Measurements from ENCODE around the gene KIF21A. TPM values are rescaled to one million over a fixed set of nuclear protein-coding genes. Genes with fewer than 3 reads are reported as not detected.

The KIF21A gene
- total RNA-seq, 4 donors from 2014 or later = 22.5 to 65.5 (median 33.5) TPM

- ATAC-seq (ENCODE audit: low FRiP score) (no peak), DNase-seq (ENCODE audit: low spot score) (no peak)
- no peak for TF ChIP-seq CTCF (IDR thresholded peaks at IDR 0.05)
Measured at GRCh38 chr12:39372929-39373328, 70.0 kb downstream of the KIF21A start.

- DNase-seq (ENCODE audit: low spot score) = no peak
- TF ChIP-seq CTCF (IDR thresholded peaks at IDR 0.05) = no peak
- ATAC-seq (ENCODE audit: low FRiP score) = no peak
Measured at GRCh38 chr12:39372204-39372925, 70.6 kb downstream of the KIF21A start.

GRCh38 chr12:39369756-39370155, 73.2 kb downstream of the KIF21A start:
- DNase-seq (ENCODE audit: low spot score) (no peak), ATAC-seq (ENCODE audit: low FRiP score) (no peak)
- TF ChIP-seq CTCF (IDR thresholded peaks at IDR 0.05) = no peak

- ATAC-seq (ENCODE audit: low FRiP score) = no peak
- TF ChIP-seq CTCF (IDR thresholded peaks at IDR 0.05) = no peak
- DNase-seq (ENCODE audit: low spot score) = no peak
Measured at GRCh38 chr12:39368891-39369290, 74.0 kb downstream of the KIF21A start.

GRCh38 chr12:39368096-39368495, 74.8 kb downstream of the KIF21A start:
- DNase-seq (ENCODE audit: low spot score) (no peak), ATAC-seq (ENCODE audit: low FRiP score) (no peak)

GRCh38 chr12:39367494-39367893, 75.4 kb downstream of the KIF21A start:
- TF ChIP-seq CTCF (IDR thresholded peaks at IDR 0.05) = no peak
- no peak for ATAC-seq (ENCODE audit: low FRiP score)
- no peak for DNase-seq (ENCODE audit: low spot score)

More at GRCh38 chr12:39368096-39368495, 74.8 kb downstream of the KIF21A start:
- no peak for TF ChIP-seq CTCF (IDR thresholded peaks at IDR 0.05)

GRCh38 chr12:39365364-39366001, 77.4 kb downstream of the KIF21A start:
- no peak for DNase-seq (ENCODE audit: low spot score)
- no peak for ATAC-seq (ENCODE audit: low FRiP score)
- TF ChIP-seq CTCF (IDR thresholded peaks at IDR 0.05) = no peak
